PC-9 (cell line): ENCODE data around the gene YWHAE.

ENCODE experiments used
- CTCF ChIP-seq: fragments of 200-600 bp; sonication (generic); conservative IDR thresholded peaks from 2 replicates; pipeline ENCODE4 v1.6.1; 2017; ENCODE audit warnings: mixed run types, antibody characterized with exemption, mild to moderate bottlenecking, moderate library complexity
- EZH2 ChIP-seq: fragments of 200-600 bp; sonication (generic); IDR thresholded peaks from 2 replicates; pipeline ENCODE4 v1.8.0; 2017; ENCODE audit warnings: antibody characterized with exemption, low read depth

GRCh38 chr17:1372618-1373017 is 27.4 kb downstream of the YWHAE start:
- no peak for TF ChIP-seq CTCF
- TF ChIP-seq EZH2, result no peak
